Small intestine (tissue), 7 donors: Measurements from ENCODE around the gene TMEM255B. TPM values are rescaled to one million over a fixed set of nuclear protein-coding genes. Genes with fewer than 3 reads are reported as not detected.
"Not testable (repeated sequence)": the region's sequence is repeated elsewhere in the genome, so short reads cannot be mapped to it uniquely, and the experiment has no call there.

ENCODE experiments used
- DNase-seq, 2 donors: peaks; one replicate each; pipeline versions ENCODE4 v3.0.0 to v3.0.0-alpha.2; 2013
- FAIRE-seq: peaks from 2 replicates; lab custom pipeline; 2012; peaks lifted over from hg19 to GRCh38; lab: Jason Lieb, UNC
- H3K27ac ChIP-seq, 3 donors: one replicate each; pipeline ENCODE4 v1.5.1; 2013; ENCODE audit warnings: low read length in 2 of 3, mild to moderate bottlenecking in 2 of 3, control low read depth in 1 of 3, inconsistent platforms in 1 of 3, low read depth in 1 of 3, moderate library complexity in 1 of 3
- H3K27me3 ChIP-seq, 3 donors: one replicate each; pipeline ENCODE4 v1.6.1; 2013; ENCODE audit warnings: low read length in 3 of 3, inconsistent platforms in 1 of 3; ENCODE audit not compliant: control insufficient read depth in 3 of 3, insufficient read depth in 3 of 3
- H3K36me3 ChIP-seq, 3 donors: one replicate each; pipeline ENCODE4 v1.6.1; 2013; ENCODE audit warnings: low read length in 3 of 3, inconsistent platforms in 1 of 3, low read depth in 1 of 3, mild to moderate bottlenecking in 1 of 3, moderate library complexity in 1 of 3; ENCODE audit not compliant: control insufficient read depth in 3 of 3, insufficient read depth in 2 of 3
- H3K4me1 ChIP-seq, 3 donors: one replicate each; pipeline ENCODE4 v1.6.1; 2013; ENCODE audit warnings: low read length in 2 of 3, inconsistent platforms in 1 of 3, low read depth in 1 of 3, mild to moderate bottlenecking in 1 of 3, moderate library complexity in 1 of 3; ENCODE audit not compliant: control insufficient read depth in 3 of 3, insufficient read depth in 2 of 3
- H3K4me3 ChIP-seq, 3 donors: one replicate each; pipeline ENCODE4 v1.5.1; 2013; ENCODE audit warnings: low read length in 3 of 3, control low read depth in 1 of 3, inconsistent platforms in 1 of 3, low read depth in 1 of 3, mild to moderate bottlenecking in 1 of 3, moderate library complexity in 1 of 3
- H3K9me3 ChIP-seq, 2 donors: one replicate each; pipeline ENCODE4 v1.6.1; 2013; ENCODE audit warnings: low read depth in 1 of 2, low read length in 1 of 2; ENCODE audit not compliant: control insufficient read depth in 2 of 2, insufficient read depth in 1 of 2
- WGBS, 3 donors: extraction: QIAGEN DNeasy Blood & Tissue Kit; methylation state at CpG; one replicate each; pipeline ENCODE4 v1.1.7; 2013; 5-methylcytosine and 5-hydroxymethylcytosine counted together
- polyA plus RNA-seq, 4 donors: library from polyadenylated mRNA; stranded (reverse) in 3 of 4; unstranded in 1 of 4; fragments of 200-250 nt in 3 of 4; fragments of 120-200 nt in 1 of 4; gene quantifications; one replicate each; pipeline versions ENCODE4 v1.2.1 to v1.2.3, GENCODE V29; 2013
- donor health status: healthy with polysubstance abuse.
- donor health status: control.
- donor health status: control.
- donor health status: Bipolar disorder and iron deficiency.
- donor health status: healthy.

Gene TMEM255B
- polyA plus RNA-seq, 4 donors, result 1.4 to 9.3 (median 2.6) TPM; not detected in 1

GRCh38 chr13:113834006-113834405, 75.0 kb downstream of the TMEM255B start:
- peaks cover 0 to 59% (median 4%) of the 10 kb centered on the region in 3 donors for H3K36me3 ChIP-seq
- 90 to 93% (median 92%) methylated on average over 17 of the region's 17 CpGs for WGBS, 3 donors
- DNase-seq, FAIRE-seq, H3K9me3 ChIP-seq, H3K4me3 ChIP-seq, H3K27ac ChIP-seq, H3K27me3 ChIP-seq: not testable (repeated sequence)
- peaks cover 0 to 12% (median 5%) of the 10 kb centered on the region in 3 donors for H3K4me1 ChIP-seq

DNA sequence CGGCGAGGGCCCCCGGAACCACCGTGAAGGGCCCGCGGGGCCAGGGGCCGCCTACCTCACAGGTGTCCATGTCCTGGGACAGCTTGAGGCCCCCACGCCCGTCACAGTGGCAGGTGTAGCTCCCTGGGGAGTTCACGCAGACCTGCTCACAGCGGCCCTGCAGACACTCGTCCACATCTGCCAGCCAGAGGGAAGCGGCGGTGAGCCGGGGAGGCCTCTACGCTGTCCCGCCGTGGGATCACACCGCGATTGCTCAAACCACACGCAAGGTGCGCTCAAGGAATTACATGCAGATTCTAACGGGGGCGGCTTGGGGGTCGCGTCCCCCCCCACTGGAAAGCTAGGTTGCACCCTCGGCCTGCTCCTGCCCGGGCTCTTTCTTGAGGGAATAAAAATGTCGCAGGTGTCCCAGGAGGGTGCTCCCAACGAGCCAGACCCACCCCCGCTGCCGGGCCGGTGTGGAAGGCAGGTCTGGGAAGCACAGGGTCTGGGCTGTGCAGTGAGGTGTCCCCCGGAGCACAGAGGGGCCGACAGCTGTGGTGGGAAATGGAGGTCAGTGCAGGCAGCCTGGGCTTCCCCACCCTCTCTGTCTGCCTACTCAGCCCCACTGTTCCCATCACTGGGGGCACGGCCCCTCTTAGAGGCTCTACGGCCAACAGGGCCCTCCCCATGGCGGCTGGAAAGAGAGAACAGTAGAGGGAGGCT, 75.6 kb downstream of the TMEM255B start:
- Histone ChIP-seq H3K4me3 (no peak overlapping the region), H3K4me1 (peaks cover 2 to 12% (median 5%) of the 10 kb centered on the region in 3 donors), H3K36me3 (peaks cover 0 to 59% (median 4%) of the 10 kb centered on the region in 3 donors), H3K27ac (no peak overlapping the region), H3K9me3 (no peaks in the 10 kb centered on the region), H3K27me3 (no peaks in the 10 kb centered on the region)
- WGBS, 3 donors, result 88 to 94% (median 90%) methylated on average over 34 to 38 of the region's 38 CpGs
- FAIRE-seq (no peak), DNase-seq (no peak)

DNA sequence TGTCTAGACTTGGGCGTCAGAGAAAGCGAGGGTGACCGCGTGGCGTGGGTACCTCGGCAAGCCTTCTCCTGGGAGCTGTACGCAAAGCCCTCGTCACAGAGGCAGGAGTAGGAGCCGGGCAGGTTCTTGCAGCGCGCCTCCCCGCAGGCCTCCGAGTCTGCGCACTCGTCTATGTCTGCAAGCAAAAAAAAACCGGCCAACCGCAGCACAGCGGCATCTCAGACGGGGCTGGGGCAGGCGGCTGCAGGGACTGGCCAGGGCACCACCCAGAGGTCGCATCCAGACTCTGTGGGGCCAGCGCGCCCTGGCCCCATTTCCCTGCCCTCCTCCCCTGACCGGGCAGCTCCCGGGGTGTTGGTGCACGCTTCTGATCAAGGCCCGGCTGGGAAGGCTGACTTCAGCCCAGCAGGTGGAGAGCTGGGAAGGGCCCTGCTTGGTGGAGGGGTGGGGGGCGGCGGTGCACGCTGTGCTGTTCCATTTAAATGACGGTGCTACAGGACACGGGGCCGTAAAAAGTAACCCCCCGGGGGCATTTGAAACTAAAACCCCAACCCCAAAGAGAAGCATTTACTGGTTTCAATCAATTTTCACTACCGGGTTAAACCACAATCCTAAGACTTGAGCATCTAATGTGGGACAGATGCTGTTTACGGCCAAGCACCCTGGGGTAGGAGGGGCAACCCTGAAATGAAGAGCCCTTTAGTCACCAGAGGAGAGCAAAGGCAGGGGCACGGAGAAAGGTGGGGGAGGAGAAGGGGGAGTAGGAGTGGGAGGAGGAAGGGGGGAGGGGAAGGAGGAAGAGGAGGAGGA, 76.6 kb downstream of the TMEM255B start:
- FAIRE-seq, result no peak
- DNase-seq, result no peak
- no peak overlapping the region for H3K4me3 ChIP-seq
- peaks cover 4 to 18% (median 11%) of the 10 kb centered on the region in 3 donors for H3K4me1 ChIP-seq
- H3K36me3 ChIP-seq, result peaks cover 0 to 66% (median 4%) of the 10 kb centered on the region in 3 donors
- no peaks in the 10 kb centered on the region for H3K9me3 ChIP-seq
- H3K27ac ChIP-seq, result no peak overlapping the region
- no peaks in the 10 kb centered on the region for H3K27me3 ChIP-seq
- 85 to 91% (median 89%) methylated on average over 36 to 37 of the region's 37 CpGs for WGBS, 3 donors

GRCh38 chr13:113836768-113837559, 77.9 kb downstream of the TMEM255B start:
- Histone ChIP-seq H3K9me3 (no peaks in the 10 kb centered on the region), H3K27me3 (no peaks in the 10 kb centered on the region), H3K36me3 (peaks cover 0 to 66% (median 4%) of the 10 kb centered on the region in 3 donors), H3K4me1 (peaks cover 4 to 18% (median 11%) of the 10 kb centered on the region in 3 donors), H3K27ac (peak overlapping the region in 1 of 3 donors; percentile 38), H3K4me3 (no peak overlapping the region)
- WGBS, 3 donors, result 45 to 55% (median 55%) methylated on average over 19 of the region's 19 CpGs
- no peak for FAIRE-seq
- DNase-seq, result no peak

DNA sequence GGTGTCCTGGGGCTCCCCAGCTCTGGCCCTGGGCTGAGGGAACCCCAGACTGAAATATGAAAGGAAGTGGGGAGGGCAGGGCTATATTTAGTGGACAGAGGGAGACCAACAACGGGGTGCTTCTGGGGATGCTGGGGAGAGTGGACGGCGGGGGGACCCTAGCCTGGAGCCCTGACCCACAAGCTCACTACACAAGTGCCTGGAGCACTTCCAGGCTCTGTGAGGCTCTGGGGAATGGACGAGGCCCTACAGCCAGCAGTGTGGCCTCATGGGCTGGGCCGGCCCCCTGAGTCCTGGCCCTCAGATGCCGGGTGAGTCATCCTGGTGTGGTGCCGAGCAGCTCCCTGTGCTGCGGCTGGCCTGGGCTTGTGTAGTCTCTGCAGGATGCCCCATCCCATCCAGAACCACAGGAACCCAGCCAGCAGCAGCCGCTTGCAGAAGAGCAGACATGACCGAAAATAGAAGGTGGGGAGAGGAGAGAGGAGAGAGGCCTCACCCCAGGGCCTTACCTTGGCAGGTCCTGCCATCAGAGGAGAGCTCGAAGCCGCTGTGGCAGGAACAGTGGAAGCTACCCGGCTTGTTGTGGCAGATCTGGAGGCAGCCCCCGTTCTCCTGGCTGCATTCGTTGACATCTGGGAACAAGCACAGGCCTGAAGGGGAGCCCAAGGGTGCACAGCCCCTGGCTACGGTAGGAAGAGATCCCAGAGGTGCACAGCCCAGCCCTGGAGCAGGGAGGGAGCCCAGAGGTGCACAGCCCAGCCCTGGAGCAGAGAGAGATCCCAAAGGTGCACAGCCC, 78.7 kb downstream of the TMEM255B start:
- Histone ChIP-seq H3K4me1 (peaks cover 4 to 18% (median 11%) of the 10 kb centered on the region in 3 donors), H3K27me3 (no peaks in the 10 kb centered on the region), H3K36me3 (peaks cover 0 to 66% (median 0%) of the 10 kb centered on the region in 3 donors), H3K4me3 (no peak overlapping the region), H3K27ac (peak overlapping the region in 1 of 3 donors; percentile 38), H3K9me3 (no peaks in the 10 kb centered on the region)
- peak; percentile 60 to 68 for DNase-seq
- FAIRE-seq, result no peak
- WGBS, 3 donors, result 45 to 49% (median 48%) methylated on average over 16 of the region's 16 CpGs

GRCh38 chr13:113838711-113839201, 79.7 kb downstream of the TMEM255B start:
- no peaks in the 10 kb centered on the region for H3K27me3 ChIP-seq
- H3K9me3 ChIP-seq, result no peaks in the 10 kb centered on the region
- peaks cover 4 to 18% (median 11%) of the 10 kb centered on the region in 3 donors for H3K4me1 ChIP-seq
- H3K4me3 ChIP-seq, result no peak overlapping the region
- DNase-seq (no peak), FAIRE-seq (no peak)
- peaks cover 0 to 68% (median 0%) of the 10 kb centered on the region in 3 donors for H3K36me3 ChIP-seq
- WGBS, 3 donors, result 69 to 84% (median 82%) methylated on average over 7 to 8 of the region's 8 CpGs
- no peak overlapping the region for H3K27ac ChIP-seq

- H3K4me1 ChIP-seq, result peaks cover 4 to 18% (median 11%) of the 10 kb centered on the region in 3 donors
- H3K27ac ChIP-seq, result peak overlapping the region; percentile 22 to 78 (median 22)
- no peaks in the 10 kb centered on the region for H3K27me3 ChIP-seq
- FAIRE-seq, result no peak
- peaks cover 0 to 67% (median 0%) of the 10 kb centered on the region in 3 donors for H3K36me3 ChIP-seq
- H3K4me3 ChIP-seq, result no peak overlapping the region
- peak in 1 of 2 donors; percentile 88 for DNase-seq
- no peaks in the 10 kb centered on the region for H3K9me3 ChIP-seq
- 22 to 69% (median 42%) methylated on average over 24 of the region's 24 CpGs for WGBS, 3 donors
Measured at GRCh38 chr13:113839536-113840204, 80.6 kb downstream of the TMEM255B start.
